BJ (cell line): ENCODE data around the gene NME8. TPM values are rescaled to one million over a fixed set of nuclear protein-coding genes. Genes with fewer than 3 reads are reported as not detected.

Experiments
- CTCF ChIA-PET: fragments of 350-600 bp; formaldehyde crosslinking; extraction: SDS; loops from one replicate; lab custom pipeline; 2021; ENCODE audit warnings: antibody characterized with exemption, inconsistent platforms; lab: Yijun Ruan, JAX
- POLR2A ChIA-PET: fragments of 300-600 bp; sonication (Branson Sonifier 250); formaldehyde crosslinking; extraction: SDS; loops from one replicate; lab custom pipeline; 2021; ENCODE audit warnings: antibody characterized with exemption; lab: Charles Lee
- DNase-seq: peaks from one replicate; pipeline ENCODE4 v3.0.0-alpha.2; 2011; ENCODE audit warnings: low read depth
- H3K27me3 ChIP-seq: 2 replicates; pipeline ENCODE4 v1.6.0; 2011; ENCODE audit warnings: low read length; ENCODE audit not compliant: control insufficient read depth, insufficient read depth
- H3K36me3 ChIP-seq: 2 replicates; pipeline ENCODE4 v1.5.1; 2011; ENCODE audit warnings: low read length; ENCODE audit not compliant: control insufficient read depth, insufficient read depth
- H3K4me3 ChIP-seq: 2 replicates; pipeline ENCODE4 v1.5.1; 2011; ENCODE audit warnings: low read depth, mild to moderate bottlenecking, control low read depth, low read length
- polyA plus RNA-seq: library from polyadenylated mRNA; depleted of rRNA; stranded (reverse); fragments of >200 nt; gene quantifications from 2 replicates; pipeline ENCODE4 v1.2.3, GENCODE V29; 2011; rRNA removed
- TF ChIP-seq, protein P1 (sequence below): IDR thresholded peaks from 2 replicates; pipeline ENCODE4 v1.5.1; 2011; ENCODE audit warnings: low read depth, mild to moderate bottlenecking, control low read depth, inconsistent platforms, low read length, moderate library complexity; ENCODE audit not compliant: insufficient read depth

The NME8 gene
- polyA plus RNA-seq, 1 experiment, result not detected

GRCh38 chr7:37947138-37947940 lies 98.9 kb downstream of the NME8 start:
- no peak for DNase-seq
- H3K36me3 ChIP-seq, result no peaks in the 10 kb centered on the region
- TF ChIP-seq, protein P1, sequence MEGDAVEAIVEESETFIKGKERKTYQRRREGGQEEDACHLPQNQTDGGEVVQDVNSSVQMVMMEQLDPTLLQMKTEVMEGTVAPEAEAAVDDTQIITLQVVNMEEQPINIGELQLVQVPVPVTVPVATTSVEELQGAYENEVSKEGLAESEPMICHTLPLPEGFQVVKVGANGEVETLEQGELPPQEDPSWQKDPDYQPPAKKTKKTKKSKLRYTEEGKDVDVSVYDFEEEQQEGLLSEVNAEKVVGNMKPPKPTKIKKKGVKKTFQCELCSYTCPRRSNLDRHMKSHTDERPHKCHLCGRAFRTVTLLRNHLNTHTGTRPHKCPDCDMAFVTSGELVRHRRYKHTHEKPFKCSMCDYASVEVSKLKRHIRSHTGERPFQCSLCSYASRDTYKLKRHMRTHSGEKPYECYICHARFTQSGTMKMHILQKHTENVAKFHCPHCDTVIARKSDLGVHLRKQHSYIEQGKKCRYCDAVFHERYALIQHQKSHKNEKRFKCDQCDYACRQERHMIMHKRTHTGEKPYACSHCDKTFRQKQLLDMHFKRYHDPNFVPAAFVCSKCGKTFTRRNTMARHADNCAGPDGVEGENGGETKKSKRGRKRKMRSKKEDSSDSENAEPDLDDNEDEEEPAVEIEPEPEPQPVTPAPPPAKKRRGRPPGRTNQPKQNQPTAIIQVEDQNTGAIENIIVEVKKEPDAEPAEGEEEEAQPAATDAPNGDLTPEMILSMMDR, result no peak
- H3K4me3 ChIP-seq, result no peak overlapping the region
- H3K27me3 ChIP-seq, result no peaks in the 10 kb centered on the region
- ChIA-PET CTCF (no interaction called here), POLR2A (no interaction called here)

GRCh38 chr7:37947941-37948210 lies 99.5 kb downstream of the NME8 start:
- Histone ChIP-seq H3K36me3 (no peaks in the 10 kb centered on the region), H3K4me3 (no peak overlapping the region), H3K27me3 (no peaks in the 10 kb centered on the region)
- ChIA-PET POLR2A (no interaction called here), CTCF (no interaction called here)
- DNase-seq, result no peak
- TF ChIP-seq, protein P1, result no peak

Other genes starting within 250 kb of the NME8 start
- gene GPR141, start 164.8 kb upstream of the NME8 start, polyA plus RNA-seq, result not detected in 2 replicates
- 0.16 and 0.22 TPM in 2 replicates for gene SFRP4, start 68.2 kb downstream of the NME8 start, polyA plus RNA-seq
- 3.7 and 4.8 TPM in 2 replicates for gene EPDR1, start 72.0 kb downstream of the NME8 start, polyA plus RNA-seq